H1 (cell line): Measurements from ENCODE around the gene SMARCC2. TPM values are rescaled to one million over a fixed set of nuclear protein-coding genes. Genes with fewer than 3 reads are reported as not detected.

Experiments
- CTCF ChIA-PET: fragments of 300-600 bp; sonication (Branson Sonifier 250); formaldehyde crosslinking; loops from one replicate; lab custom pipeline; 2021; ENCODE audit not compliant: partially characterized antibody; lab: Charles Lee
- POLR2A ChIA-PET: fragments of 300-600 bp; sonication (Branson Sonifier 250); formaldehyde crosslinking; loops from one replicate; lab custom pipeline; 2021; ENCODE audit warnings: inconsistent platforms; ENCODE audit not compliant: partially characterized antibody; lab: Charles Lee
- DNase-seq, 2 experiments: peaks; one replicate each; pipeline versions ENCODE4 v3.0.0 to v3.0.0-alpha.2; 2010 to 2022; ENCODE audit warnings: low spot score in 2 of 2, low read depth in 1 of 2, mixed read lengths in 1 of 2
- FAIRE-seq: peaks from 2 replicates; lab custom pipeline; 2011; peaks lifted over from hg19 to GRCh38; lab: Jason Lieb, UNC
- H2AFZ ChIP-seq: 2 replicates; pipeline ENCODE4 v1.8.1; 2012; ENCODE audit warnings: low read length, inconsistent platforms
- H2AK5ac ChIP-seq: 2 replicates; pipeline ENCODE4 v1.6.1; 2013; ENCODE audit warnings: low read depth, low read length
- H2BK120ac ChIP-seq: replicated peaks from 2 replicates; pipeline ENCODE3; 2013; ENCODE audit warnings: low read depth, low read length, inconsistent platforms
- H2BK12ac ChIP-seq: 2 replicates; pipeline ENCODE4 v1.6.1; 2013; ENCODE audit warnings: low read depth, low read length
- H2BK15ac ChIP-seq: 2 replicates; pipeline ENCODE4 v1.6.1; 2013; ENCODE audit warnings: low read length
- H2BK20ac ChIP-seq: 2 replicates; pipeline ENCODE4 v1.6.1; 2013; ENCODE audit warnings: low read length
- H2BK5ac ChIP-seq: 2 replicates; pipeline ENCODE4 v1.6.1; 2013; ENCODE audit warnings: low read depth, low read length
- H3K14ac ChIP-seq: 2 replicates; pipeline ENCODE4 v1.6.1; 2013; ENCODE audit warnings: inconsistent platforms; ENCODE audit not compliant: insufficient read length
- H3K18ac ChIP-seq: 2 replicates; pipeline ENCODE4 v1.6.1; 2013; ENCODE audit warnings: low read length; ENCODE audit errors: extremely low read depth
- H3K23ac ChIP-seq: 2 replicates; pipeline ENCODE4 v1.6.1; 2013; ENCODE audit warnings: inconsistent platforms; ENCODE audit not compliant: insufficient read length
- H3K23me2 ChIP-seq: 2 replicates; pipeline ENCODE4 v1.6.1; 2013; ENCODE audit warnings: low read depth, low read length
- H3K27ac ChIP-seq: 2 replicates; pipeline ENCODE4 v1.6.1; 2011; ENCODE audit warnings: low read depth, low read length, inconsistent platforms
- H3K27me3 ChIP-seq, 4 experiments: replicated peaks in 1 of 4; 1 replicate in 1 of 4; 2 replicates in 3 of 4; pipeline versions ENCODE4 v1.6.1 to v1.8.1; 2011 to 2013; ENCODE audit warnings: low read length in 3 of 4, mild to moderate bottlenecking in 3 of 4, inconsistent platforms in 2 of 4, mixed read lengths in 2 of 4, moderate library complexity in 1 of 4; ENCODE audit not compliant: control insufficient read depth in 3 of 4, insufficient read depth in 3 of 4; ENCODE audit errors: extremely low read depth in 1 of 4
- H3K36me3 ChIP-seq, 4 experiments: 2 replicates each; pipeline versions ENCODE4 v1.6.1 to v1.8.1; 2011 to 2013; ENCODE audit warnings: mild to moderate bottlenecking in 4 of 4, low read length in 3 of 4, moderate library complexity in 2 of 4, control low read depth in 1 of 4, inconsistent platforms in 1 of 4; ENCODE audit not compliant: insufficient read depth in 4 of 4, control insufficient read depth in 2 of 4
- H3K4ac ChIP-seq: replicated peaks from 2 replicates; pipeline ENCODE3; 2013; ENCODE audit warnings: low read length, low read depth, mixed read lengths, inconsistent platforms; ENCODE audit not compliant: insufficient read length
- H3K4me1 ChIP-seq, 4 experiments: replicated peaks in 1 of 4; 1 replicate in 1 of 4; 2 replicates in 3 of 4; pipeline versions ENCODE4 v1.6.1 to v1.8.1; 2011 to 2013; ENCODE audit warnings: low read length in 3 of 4, inconsistent platforms in 2 of 4, mixed read lengths in 1 of 4; ENCODE audit not compliant: insufficient read depth in 4 of 4, control insufficient read depth in 3 of 4
- H3K4me2 ChIP-seq, 2 experiments: 2 replicates each; pipeline versions ENCODE4 v1.6.1 to v1.8.1; 2011 to 2013; ENCODE audit warnings: low read depth in 2 of 2, low read length in 2 of 2, control low read depth in 1 of 2, inconsistent platforms in 1 of 2, mild to moderate bottlenecking in 1 of 2; ENCODE audit not compliant: insufficient read depth in 1 of 2
- H3K4me3 ChIP-seq, 4 experiments: fragments of 200-600, 300-600 bp in 1 of 4; sonication (generic), shearing (Covaris generic), sonication (Bioruptor Twin) in 1 of 4; 2 replicates each; pipeline versions ENCODE4 v1.5.1 to v1.8.1; 2011 to 2016; ENCODE audit warnings: low read length in 4 of 4, low read depth in 3 of 4, control low read depth in 2 of 4, inconsistent platforms in 2 of 4, mild to moderate bottlenecking in 2 of 4, mixed read lengths in 1 of 4, moderate library complexity in 1 of 4; ENCODE audit not compliant: insufficient read depth in 2 of 4; ENCODE audit errors: extremely low read depth in 1 of 4
- H3K56ac ChIP-seq: replicated peaks from 2 replicates; pipeline ENCODE3; 2013; ENCODE audit warnings: low read depth, mild to moderate bottlenecking, mixed read lengths, low read length, inconsistent platforms; ENCODE audit not compliant: insufficient read length
- H3K79me1 ChIP-seq: 2 replicates; pipeline ENCODE4 v1.6.1; 2013; ENCODE audit warnings: low read depth, low read length, control low read depth
- H3K79me2 ChIP-seq, 2 experiments: 2 replicates each; pipeline versions ENCODE4 v1.6.1 to v1.8.1; 2012 to 2013; ENCODE audit warnings: low read length in 2 of 2, mild to moderate bottlenecking in 2 of 2, inconsistent platforms in 1 of 2; ENCODE audit not compliant: insufficient read depth in 2 of 2, control insufficient read depth in 1 of 2
- H3K9ac ChIP-seq, 4 experiments: replicated peaks in 1 of 4; 1 replicate in 1 of 4; 2 replicates in 3 of 4; pipeline versions ENCODE4 v1.6.1 to v1.8.1; 2011 to 2013; ENCODE audit warnings: low read depth in 3 of 4, low read length in 3 of 4, control low read depth in 2 of 4, mild to moderate bottlenecking in 2 of 4, moderate library complexity in 2 of 4, inconsistent platforms in 1 of 4; ENCODE audit errors: extremely low read depth in 1 of 4
- H3K9me3 ChIP-seq, 2 experiments: 2 replicates each; pipeline versions ENCODE4 v1.6.1 to v1.8.1; 2012 to 2013; ENCODE audit warnings: mild to moderate bottlenecking in 2 of 2, moderate library complexity in 2 of 2, control low read depth in 1 of 2, inconsistent platforms in 1 of 2, low read depth in 1 of 2, low read length in 1 of 2, mixed read lengths in 1 of 2; ENCODE audit not compliant: insufficient read depth in 2 of 2
- H4K20me1 ChIP-seq, 2 experiments: replicated peaks in 1 of 2; 2 replicates each; pipeline versions ENCODE3 to v1.8.1; 2011 to 2013; ENCODE audit warnings: inconsistent platforms in 2 of 2, low read length in 2 of 2, mild to moderate bottlenecking in 1 of 2; ENCODE audit not compliant: insufficient read depth in 2 of 2, control insufficient read depth in 1 of 2
- H4K5ac ChIP-seq: 2 replicates; pipeline ENCODE4 v1.6.1; 2013; ENCODE audit warnings: low read length, low read depth, mixed read lengths, inconsistent platforms; ENCODE audit not compliant: insufficient read length
- H4K8ac ChIP-seq: 2 replicates; pipeline ENCODE4 v1.8.0; 2013; ENCODE audit warnings: mild to moderate bottlenecking, moderate library complexity, low read length, inconsistent platforms; ENCODE audit not compliant: insufficient read depth; ENCODE audit errors: extremely low read depth
- H4K91ac ChIP-seq: replicated peaks from 2 replicates; pipeline ENCODE3; 2013; ENCODE audit warnings: low read length, mixed read lengths, inconsistent platforms; ENCODE audit not compliant: insufficient read length
- CTBP2 ChIP-seq: IDR thresholded peaks from 2 replicates; pipeline ENCODE4 v1.7.0; 2011; ENCODE audit warnings: borderline replicate concordance, mild to moderate bottlenecking, moderate library complexity, mixed read lengths, low read length; ENCODE audit not compliant: insufficient read depth, insufficient read length
- MAFK ChIP-seq: IDR thresholded peaks from 2 replicates; pipeline ENCODE4 v1.6.1; 2012; ENCODE audit warnings: low read depth, mild to moderate bottlenecking, improper control_type of control experiment, low read length
- MAX ChIP-seq: IDR thresholded peaks from 2 replicates; pipeline ENCODE4 v1.6.1; 2012; ENCODE audit warnings: inconsistent platforms
- NANOG ChIP-seq: IDR thresholded peaks from 2 replicates; pipeline ENCODE4 v1.6.1; 2011; ENCODE audit warnings: low read length, low read depth, mild to moderate bottlenecking, inconsistent platforms; ENCODE audit not compliant: insufficient read depth, poor library complexity, severe bottlenecking
- NRF1 ChIP-seq: IDR thresholded peaks from 2 replicates; pipeline ENCODE4 v1.6.1; 2011; ENCODE audit warnings: mild to moderate bottlenecking, low read depth, low read length, improper control_type of control experiment
- SAP30 ChIP-seq: fragments of 300-600 bp; sonication (generic); IDR thresholded peaks from 2 replicates; pipeline ENCODE4 v1.7.1; 2012; ENCODE audit warnings: low read length, moderate library complexity, mild to moderate bottlenecking, inconsistent platforms; ENCODE audit not compliant: insufficient read depth, insufficient replicate concordance
- TAF7 ChIP-seq: optimal IDR thresholded peaks from 2 replicates; pipeline ENCODE3; 2011; ENCODE audit warnings: low read depth, mild to moderate bottlenecking, inconsistent platforms, low read length, moderate library complexity, borderline replicate concordance
- ZNF274 ChIP-seq: IDR thresholded peaks from 2 replicates; pipeline ENCODE4 v1.7.0; 2012; ENCODE audit warnings: low read length, borderline replicate concordance; ENCODE audit errors: extremely low read depth
- WGBS, 2 experiments: shearing (Covaris generic) in 1 of 2; methylation state at CpG; one replicate each; pipeline versions ENCODE4 v1.1.6 to v1.1.7; 2013 to 2015; ENCODE audit warnings: low lambda C conversion rate in 2 of 2, mixed read lengths in 2 of 2, inconsistent platforms in 1 of 2, low coverage in 1 of 2, missing lambda C conversion rate in 1 of 2; ENCODE audit not compliant: insufficient replicate concordance in 2 of 2, insufficient coverage in 1 of 2, insufficient read length in 1 of 2; ENCODE audit errors: extremely low coverage in 1 of 2, missing lambda C conversion rate in 1 of 2; 5-methylcytosine and 5-hydroxymethylcytosine counted together
- polyA plus RNA-seq, 7 experiments: library from polyadenylated mRNA; depleted of rRNA in 3 of 7; stranded (reverse) in 5 of 7; unstranded in 2 of 7; fragments of >200 nt in 5 of 7; fragments of 200-250 nt in 2 of 7; gene quantifications; 1 replicate in 5 of 7; 2 replicates in 1 of 7; 4 replicates in 1 of 7; pipeline versions ENCODE4 v1.2.1 to v1.2.3, GENCODE V29; 2011 to 2013; ENCODE audit warnings: missing spikeins in 2 of 7, mixed read lengths in 2 of 7
- total RNA-seq: library from RNA; stranded (reverse); fragmentation: NEBNext Ultra II Directional; extraction: Animal tissue kit (Norgen Biotek cat#: 25700); gene quantifications from 2 replicates; pipeline ENCODE4 v1.2.1, GENCODE V29; 2021

The SMARCC2 gene
- total and polyA plus RNA-seq, 2 of the 8 experiments (the other 6 are each of a cell fraction or from before 2014, with no cell fraction given): 33.9 to 78.5 TPM

- Histone ChIP-seq H4K91ac (no peak overlapping the region), H3K4me3 (no peak overlapping the region), H3K23ac (no peak overlapping the region), H3K4me1 (peaks cover 0 to 13% (median 5%) of the 10 kb centered on the region in 4 experiments; a peak in 5 of 7 replicates), H3K4ac (no peak overlapping the region), H3K9me3 (no peaks in the 10 kb centered on the region; a peak in 1 of 4 replicates), H3K14ac (no peak overlapping the region), H3K4me2 (no peak overlapping the region; a peak in 1 of 4 replicates), H2AK5ac (no peak overlapping the region), H2AFZ (no peak overlapping the region), H3K27ac (no peak overlapping the region), H4K20me1 (peaks cover 0 to 2% of the 10 kb centered on the region in 2 experiments), H2BK20ac (no peak overlapping the region), H3K36me3 (peaks cover 11 to 43% (median 34%) of the 10 kb centered on the region in 4 experiments), H3K9ac (no peak overlapping the region), H2BK15ac (no peak overlapping the region), H3K23me2 (peaks cover 12% of the 10 kb centered on the region), H4K5ac (no peak overlapping the region), H3K56ac (no peak overlapping the region), H2BK5ac (no peak overlapping the region), H2BK120ac (no peak overlapping the region), H3K27me3 (no peaks in the 10 kb centered on the region), H2BK12ac (no peak overlapping the region), H3K79me1 (no peaks in the 10 kb centered on the region), H4K8ac (no peak overlapping the region), H3K79me2 (peaks cover 0 to 10% of the 10 kb centered on the region in 2 experiments; a peak in 1 of 4 replicates), H3K18ac (no peak overlapping the region)
- DNase-seq (no peak), FAIRE-seq (no peak)
- ChIA-PET CTCF (interaction anchor here (0.9 to 5.4 kb wide), 3 partner anchors 11 to 76 kb away, joined by 3 to 46 read pairs (median 4); partner anchors contain the start of gene ZC3H10), POLR2A (interaction anchor here (0.9 to 5.3 kb wide), 2 partner anchors 13 to 21 kb away, joined by 3 to 161 read pairs; partner anchors contain the start of genes RPL41 and ZC3H10)
- WGBS, 2 experiments: 97% methylated on average over 4 of the region's 4 CpGs; no CpG with 5 or more reads in 1 of the 2 experiments
- TF ChIP-seq ZNF274 (no peak), MAFK (no peak), SAP30 (no peak), NRF1 (no peak), NANOG (no peak), CTBP2 (no peak), TAF7 (no peak), MAX (no peak)
Observed at GRCh38 chr12:56130876-56131275, 58.4 kb downstream of the SMARCC2 start.
